Gastrocnemius medialis (tissue), 4 donors: ENCODE measurements around the gene ZFYVE28.
"Not testable (repeated sequence)": the region's sequence is repeated elsewhere in the genome, so short reads cannot be mapped to it uniquely, and the experiment has no call there.

ENCODE experiments used
- CTCF ChIP-seq, 5 experiments: fragments of 450-650 bp in 3 of 5; fragments of 200-600 bp in 2 of 5; sonication (generic) in 2 of 5; IDR thresholded peaks in 4 of 5; conservative IDR thresholded peaks in 1 of 5; 1 replicate in 4 of 5; 2 replicates in 1 of 5; pipeline ENCODE4 v1.5.1; 2016 to 2019; ENCODE audit warnings: antibody characterized with exemption in 5 of 5, mild to moderate bottlenecking in 3 of 5, moderate library complexity in 3 of 5
- POLR2A ChIP-seq, 2 donors: fragments of 450-650 bp; IDR thresholded peaks; one replicate each; pipeline ENCODE4 v1.6.1; 2017; ENCODE audit warnings: antibody characterized with exemption in 2 of 2, mild to moderate bottlenecking in 2 of 2, moderate library complexity in 2 of 2

GRCh38 chr4:2380589-2380988 lies 37.9 kb downstream of the ZFYVE28 start:
- TF ChIP-seq CTCF (IDR thresholded peaks at IDR 0.05 in 4 of 5, conservative IDR thresholded peaks at IDR 0.05 in 1 of 5); POLR2A (IDR thresholded peaks at IDR 0.05): not testable (repeated sequence)
